ENCODE measurements around the gene FAIM2. TPM values are rescaled to one million over a fixed set of nuclear protein-coding genes. Genes with fewer than 3 reads are reported as not detected.
A peak's percentile ranks its signal among the peaks of the same experiment; 100 is the strongest.

The FAIM2 gene
- polyA plus RNA-seq, 4 donors: 3.0 to 5.8 (median 4.7) TPM

- peak; percentile 90 to 95 (median 92) for DNase-seq (ENCODE audit: low read depth in 4 of 4, low spot score in 2 of 4)
Measured at GRCh38 chr12:49828133-49829091, 75.3 kb downstream of the FAIM2 start, which contains the start of gene NCKAP5L. TSS of gene NCKAP5L (minus strand) at chr12:49828413. CDS start at chr12:49804044, 24,369 bp downstream.

DNA sequence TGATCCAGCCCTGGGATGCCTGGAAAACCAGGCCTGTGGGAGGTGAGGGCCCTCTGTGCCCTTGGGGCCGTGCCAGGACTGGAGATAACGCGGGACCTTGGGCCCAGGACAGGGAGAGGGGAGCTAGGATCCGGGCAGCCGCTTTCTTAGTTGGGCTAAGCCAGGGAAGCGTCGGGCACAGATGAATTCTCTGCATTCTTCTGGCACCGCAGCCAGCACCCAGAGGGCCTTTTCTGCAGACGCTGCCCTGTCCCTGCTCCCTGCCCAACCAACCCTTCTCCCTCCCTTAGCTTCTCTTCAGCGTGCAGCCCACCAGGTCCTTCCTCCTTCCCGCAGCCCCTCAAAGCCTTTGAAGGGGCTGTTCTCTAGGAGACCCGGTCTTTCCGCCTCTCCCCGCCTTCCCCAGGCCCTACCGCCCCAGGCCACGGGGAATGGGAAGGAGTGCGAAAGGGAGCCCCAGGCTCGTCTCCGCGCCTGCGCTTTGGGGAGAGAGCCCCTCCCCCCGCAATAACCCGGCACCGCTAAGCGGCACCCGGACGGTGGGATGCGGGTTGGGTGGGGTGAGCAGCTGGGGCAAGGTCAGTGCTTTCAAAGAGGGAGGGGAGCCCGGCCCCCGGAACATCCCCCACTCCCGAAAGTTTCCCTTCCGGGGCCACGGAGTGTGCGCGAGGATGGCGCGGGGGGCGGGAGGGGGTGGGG is 76.2 kb downstream of the FAIM2 start:
- peak in 1 of 4 donors; percentile 63 for DNase-seq (ENCODE audit: low read depth in 4 of 4, low spot score in 2 of 4)

- DNase-seq (ENCODE audit: low read depth in 4 of 4, low spot score in 2 of 4): no peak
Measured at GRCh38 chr12:49827051-49827400, 76.7 kb downstream of the FAIM2 start.

DNA sequence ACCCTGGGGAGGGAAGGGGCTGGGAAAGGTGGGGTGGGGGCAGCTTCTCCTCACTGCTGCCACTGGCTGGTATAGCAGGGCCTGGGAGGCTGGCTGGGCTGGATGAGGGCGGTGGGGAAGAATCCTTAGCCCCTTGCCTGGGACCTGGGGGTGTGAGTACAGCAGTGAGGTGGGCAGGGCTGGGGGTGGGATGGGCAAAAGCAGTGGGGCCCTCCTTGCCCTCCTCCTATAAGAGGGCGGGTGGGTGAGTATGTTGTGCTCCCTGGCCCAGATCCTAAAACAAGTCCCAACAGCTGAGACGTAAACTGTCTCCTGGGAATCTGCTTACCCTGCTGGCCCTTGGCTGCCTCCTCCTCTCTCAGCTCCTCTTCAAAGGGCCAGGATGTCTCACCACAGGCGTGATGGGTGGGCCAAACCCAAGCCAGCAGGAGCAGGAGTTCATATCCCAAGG is 77.7 kb downstream of the FAIM2 start:
- no peak for DNase-seq (ENCODE audit: low read depth in 4 of 4, low spot score in 2 of 4)

- no peak for DNase-seq (ENCODE audit: low read depth in 4 of 4, low spot score in 2 of 4)
Measured at GRCh38 chr12:49825360-49825970, 78.2 kb downstream of the FAIM2 start.

DNA sequence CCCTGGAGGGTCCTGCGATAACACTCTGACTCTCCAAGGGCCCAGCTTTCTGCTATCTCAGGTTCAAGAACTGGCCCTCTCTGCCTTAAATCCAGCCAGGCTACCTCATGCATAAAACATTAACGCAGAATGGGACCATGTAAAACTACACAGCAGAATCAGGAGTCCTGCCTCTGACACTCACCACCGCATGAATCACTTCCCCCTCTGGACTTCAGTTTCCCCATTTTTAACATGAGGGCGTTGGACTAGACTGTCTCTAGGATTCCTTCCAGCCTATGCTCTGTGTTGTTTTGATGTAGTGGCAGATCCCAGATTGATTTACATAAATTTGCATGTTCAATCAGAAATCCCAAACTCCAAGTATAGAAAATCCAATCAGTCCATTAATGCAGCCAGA is 78.8 kb downstream of the FAIM2 start:
- DNase-seq (ENCODE audit: low read depth in 4 of 4, low spot score in 2 of 4): no peak

DNA sequence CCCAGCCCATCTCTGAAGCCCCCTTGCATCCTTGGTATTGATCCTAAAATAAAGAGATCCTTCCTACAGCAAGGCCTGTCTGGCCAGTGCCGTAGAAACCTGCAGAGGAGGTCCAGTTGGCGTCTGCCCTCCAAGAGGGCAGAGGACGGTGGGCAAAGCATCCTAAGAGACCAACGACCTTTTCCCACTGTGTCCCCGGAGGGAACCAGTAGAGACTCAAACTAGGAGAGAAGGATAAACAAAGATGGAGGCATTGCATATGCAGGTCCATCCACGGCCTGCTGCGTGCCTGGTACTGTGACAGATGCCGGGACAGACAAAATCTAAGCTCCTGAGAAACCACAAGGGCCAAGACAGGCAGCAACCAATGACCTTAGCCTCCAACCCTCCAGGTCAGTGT is 79.3 kb downstream of the FAIM2 start:
- DNase-seq (ENCODE audit: low read depth in 4 of 4, low spot score in 2 of 4): no peak

- no peak for DNase-seq (ENCODE audit: low read depth in 4 of 4, low spot score in 2 of 4)
Measured at GRCh38 chr12:49823951-49824350, 79.7 kb downstream of the FAIM2 start.

DNA sequence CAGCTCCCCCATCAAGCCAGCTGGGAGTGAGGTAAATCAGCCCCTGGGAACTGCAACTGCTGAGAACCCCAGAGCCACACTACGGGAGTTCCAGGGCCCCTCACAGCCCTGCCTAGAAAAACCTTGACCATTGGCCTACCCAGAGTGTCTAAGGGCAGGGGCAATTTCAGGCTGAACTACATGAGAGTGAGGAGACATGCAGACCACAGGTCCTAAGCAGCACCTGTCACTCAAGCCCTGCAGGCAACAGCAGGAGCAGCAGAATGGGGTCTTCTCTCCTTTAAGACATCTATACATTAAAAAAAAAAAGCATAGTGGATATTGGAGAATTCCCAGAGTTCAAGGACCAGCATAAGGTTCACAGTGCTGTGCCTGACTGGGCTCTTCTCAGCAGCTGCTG is 80.3 kb downstream of the FAIM2 start:
- DNase-seq (ENCODE audit: low read depth in 4 of 4, low spot score in 2 of 4): no peak

- DNase-seq (ENCODE audit: low read depth in 4 of 4, low spot score in 2 of 4): no peak
Measured at GRCh38 chr12:49821373-49822287, 82.1 kb downstream of the FAIM2 start.

DNA sequence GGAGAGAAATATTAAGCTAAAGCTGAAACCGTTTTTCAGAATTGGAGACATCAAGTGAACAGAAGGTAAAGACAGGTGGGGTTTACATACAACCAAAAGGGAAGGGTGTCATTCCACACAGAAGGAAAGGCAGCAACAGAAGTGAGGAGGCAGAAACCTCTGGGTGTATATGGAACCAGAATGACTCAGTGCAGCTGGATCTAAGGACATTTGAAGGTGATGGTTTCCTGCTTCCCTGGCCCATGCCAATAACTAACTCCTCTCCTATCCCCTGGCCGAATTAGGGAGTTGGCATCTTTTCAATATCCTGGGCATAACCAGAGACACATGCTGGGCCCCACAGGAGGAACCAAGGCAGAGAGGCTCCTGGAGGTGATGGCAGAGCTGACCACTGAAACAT is 83.9 kb downstream of the FAIM2 start:
- DNase-seq (ENCODE audit: low read depth in 4 of 4, low spot score in 2 of 4): no peak

- DNase-seq (ENCODE audit: low read depth in 4 of 4, low spot score in 2 of 4): no peak
Measured at GRCh38 chr12:49818241-49818895, 85.3 kb downstream of the FAIM2 start.

Other genes with a start within 250 kb of the FAIM2 start
- gene FMNL3, start 196.5 kb downstream of the FAIM2 start, polyA plus RNA-seq (ENCODE audit: insufficient read length in 4 of 4): 10 to 100 TPM; 35.1 to 39.8 (median 38.6) TPM
- 100 to 1,000 TPM; 647 to 770 (median 683) TPM for gene TMBIM6, start 162.3 kb downstream of the FAIM2 start, polyA plus RNA-seq (ENCODE audit: insufficient read length in 4 of 4)
- 10 to 100 TPM; 13.4 to 27.1 (median 21.8) TPM for gene NCKAP5L, start 75.5 kb downstream of the FAIM2 start, polyA plus RNA-seq (ENCODE audit: insufficient read length in 4 of 4)
- 1 to 10 TPM; 6.9 to 8.8 (median 8.1) TPM for gene BCDIN3D, start 60.8 kb downstream of the FAIM2 start, polyA plus RNA-seq (ENCODE audit: insufficient read length in 4 of 4)
- gene AQP2, start 46.8 kb upstream of the FAIM2 start, polyA plus RNA-seq (ENCODE audit: insufficient read length in 4 of 4): 100 to 1,000 TPM; 112 to 216 (median 113) TPM
- gene AQP5, start 58.0 kb upstream of the FAIM2 start, polyA plus RNA-seq (ENCODE audit: insufficient read length in 4 of 4): 1 to 10 TPM; 2.2 to 3.2 (median 2.6) TPM
- 10 to 100 TPM; 13.5 to 23.7 (median 20.8) TPM for gene AQP6, start 69.0 kb upstream of the FAIM2 start, polyA plus RNA-seq (ENCODE audit: insufficient read length in 4 of 4)
- gene RACGAP1, start 121.6 kb upstream of the FAIM2 start, polyA plus RNA-seq (ENCODE audit: insufficient read length in 4 of 4): 10 to 100 TPM; 44.5 to 53.4 (median 47.8) TPM
- 1 to 10 TPM; 3.3 to 6.0 (median 5.5) TPM for gene ASIC1, start 153.7 kb upstream of the FAIM2 start, polyA plus RNA-seq (ENCODE audit: insufficient read length in 4 of 4)
- gene SMARCD1, start 181.4 kb upstream of the FAIM2 start, polyA plus RNA-seq (ENCODE audit: insufficient read length in 4 of 4): 100 to 1,000 TPM; 161 to 206 (median 185) TPM
- gene GPD1, start 200.1 kb upstream of the FAIM2 start, polyA plus RNA-seq (ENCODE audit: insufficient read length in 4 of 4): 10 to 100 TPM; 47.0 to 70.4 (median 67.1) TPM
- gene COX14, start 208.3 kb upstream of the FAIM2 start, polyA plus RNA-seq (ENCODE audit: insufficient read length in 4 of 4): 10 to 100 TPM; 50.0 to 62.2 (median 53.7) TPM